Measurements from ENCODE around the gene ORMDL3.
A peak's percentile ranks its signal among the peaks of the same experiment; 100 is the strongest.

DNA sequence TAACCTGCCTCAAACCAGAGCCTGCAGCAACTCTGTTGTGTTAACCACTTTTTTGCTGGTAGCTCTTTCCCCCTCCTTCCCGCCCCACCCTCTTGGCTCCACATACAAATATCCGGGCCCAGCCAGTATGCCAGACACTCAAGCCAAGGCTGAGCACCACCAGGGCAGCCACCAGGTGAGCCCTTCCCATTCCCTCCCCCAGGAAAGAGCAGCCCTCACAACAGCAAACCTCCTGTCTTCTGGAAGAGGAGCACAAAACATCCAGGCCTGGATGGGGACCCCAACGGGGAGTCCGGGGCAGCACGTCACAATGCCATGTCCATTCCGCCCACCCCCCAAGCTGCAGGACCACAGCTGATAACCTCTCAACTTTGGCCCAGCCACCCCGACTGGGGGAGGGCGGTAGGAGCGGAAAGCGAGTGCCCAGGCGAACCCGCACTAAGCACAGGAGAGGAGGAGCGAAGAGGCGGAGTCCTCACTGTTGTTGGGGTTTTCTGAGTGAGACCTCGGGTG, 757 bp downstream of the ORMDL3 start:
- peak; percentile 53; the same call in 1 of the 2 replicates for TF ChIP-seq POLR2A (IDR thresholded peaks at IDR 0.05; ENCODE audit: low read depth, low read length)
- TF ChIP-seq POLR2AphosphoS5 (IDR thresholded peaks at IDR 0.05; ENCODE audit: low read depth, low read length): 0 out of 2 replicates have a peak, but pooled peaks have one; percentile 31
